Activated naive CD8-positive, alpha-beta T cell treated with anti-CD3 and anti-CD28 coated beads, Interleukin-2, amount 50 U/mL, for 24 hours (primary cell): Measurements from ENCODE around the gene EVI5L.
A peak's percentile ranks its signal among the peaks of the same experiment; 100 is the strongest.
"Not testable (repeated sequence)": the region's sequence is repeated elsewhere in the genome, so short reads cannot be mapped to it uniquely, and the experiment has no call there.

Experiments
- ATAC-seq: fragments of 150-1000 bp; cut with Tn5 transposase; one replicate; pipeline ENCODE4 v1.10.0; 2021
- DNase-seq: peaks from one replicate; pipeline ENCODE4 v3.0.0; 2021
- H3K27ac Mint-ChIP-seq: one replicate; pipeline ENCODE4 v1.8.0; 2021; ENCODE audit warnings: mild to moderate bottlenecking, mixed read lengths
- H3K27me3 Mint-ChIP-seq: one replicate; pipeline ENCODE4 v1.8.0; 2021; ENCODE audit warnings: mixed read lengths
- H3K36me3 Mint-ChIP-seq: one replicate; pipeline ENCODE4 v1.8.0; 2021; ENCODE audit warnings: low read depth, mixed read lengths
- H3K4me1 Mint-ChIP-seq: one replicate; pipeline ENCODE4 v1.8.0; 2021; ENCODE audit warnings: mixed read lengths
- H3K4me3 Mint-ChIP-seq: one replicate; pipeline ENCODE4 v1.8.0; 2021; ENCODE audit warnings: mild to moderate bottlenecking, moderate library complexity, mixed read lengths
- H3K9me3 Mint-ChIP-seq: one replicate; pipeline ENCODE4 v1.8.0; 2021; ENCODE audit warnings: mixed read lengths

The EVI5L gene

DNA sequence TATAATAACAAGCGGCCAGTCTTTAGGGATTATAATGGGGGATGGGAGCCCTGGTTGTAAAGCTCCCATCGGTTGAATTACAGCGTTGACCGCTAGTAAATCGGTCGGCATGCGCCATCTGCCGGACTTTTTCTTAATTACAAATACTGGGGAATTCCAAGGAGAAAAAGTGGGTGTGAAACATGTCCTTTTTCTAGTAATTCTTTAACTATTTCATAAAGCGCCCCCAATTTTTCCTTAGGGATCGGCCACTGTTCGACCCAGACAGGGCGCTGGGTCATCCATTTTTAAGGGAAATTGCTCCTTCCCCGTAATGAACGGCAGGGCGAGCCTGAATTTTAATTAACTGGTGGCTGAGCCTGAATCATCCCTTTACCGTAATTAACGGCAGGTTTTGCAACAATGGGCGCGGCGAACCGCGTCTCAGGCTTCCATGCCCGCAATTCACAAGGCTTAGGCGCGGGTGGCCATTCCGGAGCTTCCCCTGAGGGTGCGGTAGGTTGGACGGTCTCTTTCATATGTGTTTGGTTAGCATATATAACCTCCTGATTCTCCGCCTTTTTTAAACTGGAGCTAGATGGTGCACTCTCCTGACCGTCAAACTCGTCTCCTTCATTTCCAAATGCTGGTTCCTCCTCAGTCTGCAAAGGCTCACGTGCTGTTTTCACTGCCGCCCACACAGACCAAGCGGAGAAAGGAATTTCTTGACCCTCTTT is 30.2 kb upstream of the EVI5L start:
- Mint-ChIP-seq H3K36me3 (no peaks in the 10 kb centered on the region), H3K27me3 (peaks cover 48% of the 10 kb centered on the region), H3K9me3 (no peaks in the 10 kb centered on the region), H3K4me3 (peak overlapping the region; percentile 55), H3K4me1 (peaks cover 10% of the 10 kb centered on the region), H3K27ac (no peak overlapping the region)
- DNase-seq (peak; percentile 71), ATAC-seq (no peak)

DNA sequence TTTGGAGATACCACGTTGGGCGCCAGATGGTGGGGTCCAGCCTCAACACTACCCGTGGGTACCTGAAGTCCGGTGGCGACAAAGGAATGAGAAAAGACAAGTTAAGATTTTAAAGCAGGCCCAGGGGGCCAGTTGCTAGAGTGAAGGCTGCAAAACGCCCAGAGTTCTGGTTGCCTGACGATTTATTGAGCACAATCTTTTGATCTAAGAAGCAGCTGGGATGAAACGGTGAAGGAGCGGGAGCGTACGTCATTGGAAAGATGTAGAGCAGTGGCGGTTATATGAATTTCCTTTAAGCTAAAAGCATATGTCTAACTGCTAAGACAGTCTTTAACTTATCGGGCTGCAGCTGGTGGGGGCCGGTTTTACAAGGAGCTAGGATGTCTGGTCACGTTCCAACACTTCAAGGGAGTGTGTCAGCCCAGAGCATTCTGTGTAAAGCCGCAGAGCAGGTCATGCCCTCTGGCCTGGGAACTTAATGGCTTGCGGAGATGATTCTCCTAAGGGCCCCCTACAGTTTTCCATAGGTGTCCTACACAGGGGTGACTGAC is 28.9 kb upstream of the EVI5L start:
- DNase-seq (no peak), ATAC-seq (no peak)
- H3K4me3 Mint-ChIP-seq: no peak overlapping the region
- no peak overlapping the region for H3K27ac Mint-ChIP-seq
- peaks cover 56% of the 10 kb centered on the region for H3K27me3 Mint-ChIP-seq
- no peaks in the 10 kb centered on the region for H3K9me3 Mint-ChIP-seq
- H3K4me1 Mint-ChIP-seq: peaks cover 10% of the 10 kb centered on the region
- H3K36me3 Mint-ChIP-seq: no peaks in the 10 kb centered on the region

DNA sequence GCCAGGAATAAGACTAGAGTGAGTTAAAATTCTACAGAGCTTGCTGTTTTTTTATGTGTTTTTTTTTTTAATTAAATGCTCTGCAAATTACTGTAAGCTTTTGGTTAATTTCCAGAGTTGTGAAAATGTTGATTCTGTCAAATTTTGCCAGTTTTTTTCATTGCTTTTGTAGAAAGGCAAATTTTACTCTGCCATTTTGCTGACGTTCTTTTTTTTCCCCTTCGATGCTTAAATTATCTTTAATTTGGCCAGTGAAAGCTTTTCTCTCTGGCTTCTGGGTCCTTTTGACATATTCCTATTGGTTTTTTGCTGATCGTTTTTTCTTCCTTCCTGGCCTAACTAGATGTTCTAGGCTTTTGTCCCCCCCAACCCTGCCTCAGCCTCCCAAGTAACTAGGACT is 23.8 kb upstream of the EVI5L start:
- peaks cover 13% of the 10 kb centered on the region for H3K4me1 Mint-ChIP-seq
- H3K36me3 Mint-ChIP-seq: peaks cover 6% of the 10 kb centered on the region
- no peak for ATAC-seq
- peaks cover 63% of the 10 kb centered on the region for H3K27me3 Mint-ChIP-seq
- peaks cover 6% of the 10 kb centered on the region for H3K9me3 Mint-ChIP-seq
- H3K27ac Mint-ChIP-seq: no peak overlapping the region
- H3K4me3 Mint-ChIP-seq: no peak overlapping the region
- DNase-seq: no peak

DNA sequence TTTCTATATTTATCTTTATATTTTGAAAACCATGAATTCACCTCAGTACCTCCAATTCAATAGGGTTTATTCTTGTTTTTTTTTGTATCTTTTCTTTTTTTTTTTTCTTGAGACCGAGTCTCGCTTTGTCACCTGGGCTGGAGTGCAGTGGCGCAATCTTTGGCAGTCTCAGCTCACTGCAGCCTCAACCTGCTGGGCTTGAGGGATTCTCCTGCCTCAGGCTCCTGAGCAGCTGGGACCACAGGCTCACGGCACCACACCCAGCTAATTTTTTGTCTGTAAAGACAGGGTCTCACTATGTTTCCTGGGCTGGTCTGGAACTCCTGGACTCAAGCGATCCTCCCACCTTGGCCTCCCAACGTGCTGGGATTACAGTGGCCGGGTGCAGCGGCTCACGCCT is 23.1 kb upstream of the EVI5L start:
- H3K4me1 Mint-ChIP-seq: peaks cover 13% of the 10 kb centered on the region
- no peak overlapping the region for H3K4me3 Mint-ChIP-seq
- peaks cover 67% of the 10 kb centered on the region for H3K27me3 Mint-ChIP-seq
- ATAC-seq (no peak), DNase-seq (no peak)
- H3K27ac Mint-ChIP-seq: no peak overlapping the region
- H3K9me3 Mint-ChIP-seq: peaks cover 13% of the 10 kb centered on the region
- peaks cover 9% of the 10 kb centered on the region for H3K36me3 Mint-ChIP-seq

DNA sequence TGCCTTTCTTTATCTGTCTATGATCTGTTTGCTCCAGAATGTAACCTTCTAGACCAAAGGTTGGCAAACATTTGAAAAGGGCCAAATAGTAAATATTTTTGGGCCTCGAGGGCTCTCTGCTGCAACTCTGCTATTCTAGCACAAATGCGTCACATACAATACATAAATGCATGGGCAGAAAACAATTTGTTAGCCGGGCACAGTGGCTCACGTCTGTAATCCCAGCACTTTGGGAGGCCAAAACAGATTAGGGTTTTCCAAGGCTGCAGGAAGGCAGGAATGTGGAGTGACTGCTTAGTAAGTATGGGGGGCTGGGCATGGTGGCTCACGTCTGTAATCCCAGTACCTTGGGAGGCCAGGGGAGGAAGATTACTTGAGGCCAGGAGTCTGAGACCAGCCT is 21.9 kb upstream of the EVI5L start:
- ATAC-seq (no peak), DNase-seq (no peak)
- Mint-ChIP-seq H3K4me1 (peaks cover 13% of the 10 kb centered on the region), H3K27me3 (peaks cover 60% of the 10 kb centered on the region), H3K4me3 (no peak overlapping the region), H3K36me3 (peaks cover 9% of the 10 kb centered on the region), H3K9me3 (peaks cover 19% of the 10 kb centered on the region), H3K27ac (no peak overlapping the region)

DNA sequence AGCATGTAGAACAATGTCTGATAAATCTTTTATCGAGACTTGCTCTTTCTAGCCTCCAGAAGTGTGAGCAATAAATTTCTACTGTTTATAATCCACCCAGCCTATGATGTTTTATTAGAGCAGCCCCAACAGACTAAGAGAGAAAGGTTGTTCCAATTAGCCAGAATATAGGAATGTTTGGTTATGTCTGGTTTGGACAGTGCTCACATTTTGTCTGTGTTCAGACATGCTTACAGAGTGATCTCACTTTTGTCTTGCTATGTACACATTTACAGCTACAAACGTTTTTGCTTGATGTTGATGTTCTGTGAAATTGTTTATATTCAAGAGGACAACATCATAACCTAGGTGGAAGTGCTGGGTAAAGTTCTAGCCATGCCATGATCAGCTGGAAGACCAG is 18.0 kb upstream of the EVI5L start:
- no peak for DNase-seq

DNA sequence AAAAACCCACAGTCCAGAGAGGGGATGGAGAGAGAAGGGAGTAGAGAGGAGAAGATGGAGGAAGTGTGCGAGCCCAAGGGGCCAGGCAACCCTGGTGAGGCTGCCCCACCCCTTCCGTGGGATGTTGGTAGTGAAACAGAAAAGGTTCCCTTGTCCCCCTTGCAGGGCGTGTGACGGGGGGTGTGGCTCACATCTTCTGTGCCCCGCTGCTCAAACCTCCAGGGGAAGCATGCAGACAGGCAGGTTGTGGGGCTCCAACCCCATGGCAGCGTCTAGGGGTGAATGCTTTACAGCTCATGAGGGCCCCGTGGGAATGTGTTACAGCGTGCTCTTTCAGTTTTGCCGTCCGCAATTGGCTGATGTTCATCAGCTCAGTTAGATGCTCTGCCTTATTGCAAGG is 14.7 kb upstream of the EVI5L start:
- Mint-ChIP-seq H3K27ac (no peak overlapping the region), H3K4me1 (peaks cover 13% of the 10 kb centered on the region), H3K9me3 (peaks cover 30% of the 10 kb centered on the region), H3K36me3 (peaks cover 8% of the 10 kb centered on the region), H3K4me3 (no peak overlapping the region), H3K27me3 (peaks cover 72% of the 10 kb centered on the region)
- ATAC-seq (no peak), DNase-seq (no peak)

More for the DNA sequence above, 18.0 kb upstream of the EVI5L start:
- H3K27ac Mint-ChIP-seq: no peak overlapping the region
- H3K4me3 Mint-ChIP-seq: no peak overlapping the region
- H3K4me1 Mint-ChIP-seq: peaks cover 23% of the 10 kb centered on the region
- H3K36me3 Mint-ChIP-seq: peaks cover 9% of the 10 kb centered on the region
- no peak for ATAC-seq
- peaks cover 61% of the 10 kb centered on the region for H3K27me3 Mint-ChIP-seq
- H3K9me3 Mint-ChIP-seq: peaks cover 30% of the 10 kb centered on the region

DNA sequence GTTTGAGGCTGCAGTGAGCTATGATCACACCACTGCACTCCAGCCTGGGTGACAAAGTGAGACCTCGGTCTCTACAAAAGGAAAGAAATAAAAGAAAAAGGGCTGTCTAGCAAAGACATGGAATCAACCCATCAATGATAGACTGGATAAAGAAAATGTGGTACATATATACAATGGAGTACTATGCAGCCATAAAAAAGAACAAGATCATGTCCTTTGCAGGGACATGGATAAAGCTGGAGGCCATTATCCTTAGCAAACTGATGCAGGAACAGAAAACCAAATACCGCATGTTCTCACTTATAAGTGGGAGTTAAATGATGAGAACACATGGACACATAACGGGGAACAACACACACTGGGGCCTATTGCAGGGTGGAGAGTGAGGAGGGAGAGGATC is 14.0 kb upstream of the EVI5L start:
- not testable (repeated sequence) for H3K36me3 Mint-ChIP-seq, ATAC-seq, H3K27ac Mint-ChIP-seq, H3K4me3 Mint-ChIP-seq, DNase-seq
- peaks cover 13% of the 10 kb centered on the region for H3K4me1 Mint-ChIP-seq
- peaks cover 26% of the 10 kb centered on the region for H3K9me3 Mint-ChIP-seq
- peaks cover 74% of the 10 kb centered on the region for H3K27me3 Mint-ChIP-seq

DNA sequence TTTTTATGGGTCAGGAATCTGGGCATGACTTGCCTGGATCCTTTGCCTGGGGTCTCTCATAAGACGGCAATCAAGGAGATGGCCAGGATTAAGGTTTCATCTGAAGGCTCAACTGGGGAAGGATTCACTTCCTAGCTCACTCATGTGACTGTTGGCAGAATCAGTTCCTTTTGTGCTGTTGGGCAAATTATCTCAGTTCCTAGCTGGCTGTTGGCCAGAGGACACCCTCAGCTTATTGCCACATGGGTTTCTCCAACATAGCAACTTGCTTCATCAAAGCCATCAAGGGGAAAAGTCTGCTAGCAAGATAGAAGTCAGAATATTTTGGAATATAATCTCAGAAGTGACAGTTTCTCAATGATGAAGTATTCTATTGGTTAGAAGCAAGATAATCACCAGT is 12.2 kb upstream of the EVI5L start:
- H3K27ac Mint-ChIP-seq: no peak overlapping the region
- H3K36me3 Mint-ChIP-seq: no peaks in the 10 kb centered on the region
- no peak for ATAC-seq
- peaks cover 70% of the 10 kb centered on the region for H3K27me3 Mint-ChIP-seq
- H3K4me1 Mint-ChIP-seq: peaks cover 13% of the 10 kb centered on the region
- no peak for DNase-seq
- H3K4me3 Mint-ChIP-seq: no peak overlapping the region
- peaks cover 11% of the 10 kb centered on the region for H3K9me3 Mint-ChIP-seq

DNA sequence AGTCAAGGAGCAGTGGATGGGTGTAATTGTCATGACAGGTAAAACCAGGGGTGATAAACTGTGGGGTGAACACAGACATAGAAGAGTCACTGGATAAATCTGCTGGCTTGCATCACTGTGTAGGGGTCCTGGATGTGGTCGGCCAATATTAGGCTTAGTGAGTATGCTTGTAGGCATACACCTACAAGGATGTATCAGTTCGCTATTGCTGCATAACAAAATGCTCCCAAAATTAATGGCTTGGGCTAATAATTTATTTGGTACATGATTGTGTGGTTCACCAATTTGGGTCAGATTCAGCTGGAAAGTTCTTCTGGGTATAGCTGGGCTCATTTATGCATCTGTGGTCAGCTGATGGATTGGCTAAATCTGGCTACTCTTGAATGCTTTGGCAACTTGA is 11.2 kb upstream of the EVI5L start:
- Mint-ChIP-seq H3K4me1 (peaks cover 15% of the 10 kb centered on the region), H3K9me3 (peaks cover 11% of the 10 kb centered on the region), H3K27me3 (peaks cover 71% of the 10 kb centered on the region), H3K4me3 (no peak overlapping the region), H3K36me3 (no peaks in the 10 kb centered on the region), H3K27ac (no peak overlapping the region)
- no peak for DNase-seq
- no peak for ATAC-seq

DNA sequence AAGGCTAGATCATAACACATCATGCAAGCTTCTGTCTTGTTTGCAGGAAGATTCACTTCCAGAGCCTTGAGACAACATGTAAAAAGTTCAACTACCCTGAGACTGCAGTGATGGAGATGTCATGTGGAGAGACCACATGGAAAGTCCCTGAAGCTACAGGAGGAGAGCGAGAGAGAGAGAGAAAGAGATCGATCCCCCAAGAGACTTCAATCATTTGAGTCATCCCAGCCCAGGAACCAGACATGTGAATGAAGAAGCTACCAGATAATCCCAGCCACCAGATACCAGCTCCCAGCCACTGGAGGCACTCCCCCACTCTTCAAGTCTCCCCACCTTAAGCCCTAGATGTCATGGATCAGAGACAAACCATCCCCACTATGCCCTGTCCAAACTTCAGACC is 10.7 kb upstream of the EVI5L start:
- DNase-seq (no peak), ATAC-seq (peak; percentile 33)
- Mint-ChIP-seq H3K27ac (no peak overlapping the region), H3K4me1 (peaks cover 15% of the 10 kb centered on the region), H3K4me3 (no peak overlapping the region), H3K9me3 (peaks cover 11% of the 10 kb centered on the region), H3K27me3 (peaks cover 68% of the 10 kb centered on the region), H3K36me3 (no peaks in the 10 kb centered on the region)

DNA sequence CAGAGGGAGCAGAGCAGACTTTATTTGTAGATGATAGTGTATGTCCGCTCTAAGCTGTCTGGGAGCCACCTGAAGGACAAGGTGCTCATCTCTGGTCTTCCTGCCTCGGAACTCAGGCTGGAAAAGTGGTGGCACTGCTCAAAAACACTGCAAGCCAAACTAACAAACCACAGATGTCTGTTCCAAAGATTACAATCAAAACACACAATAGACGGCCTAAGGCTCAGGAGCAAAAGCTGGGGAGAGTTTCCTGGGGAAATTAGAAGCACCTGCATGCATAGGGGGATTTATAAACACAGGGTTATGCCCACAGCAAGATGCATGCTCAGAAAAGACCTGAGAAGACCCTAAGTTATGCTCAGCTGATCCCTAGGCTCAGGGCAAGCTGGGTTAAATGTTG is 9.4 kb upstream of the EVI5L start:
- Mint-ChIP-seq H3K27ac (no peak overlapping the region), H3K4me3 (no peak overlapping the region), H3K27me3 (peaks cover 60% of the 10 kb centered on the region), H3K9me3 (peaks cover 11% of the 10 kb centered on the region), H3K36me3 (no peaks in the 10 kb centered on the region), H3K4me1 (peaks cover 8% of the 10 kb centered on the region)
- DNase-seq: no peak
- ATAC-seq: no peak

DNA sequence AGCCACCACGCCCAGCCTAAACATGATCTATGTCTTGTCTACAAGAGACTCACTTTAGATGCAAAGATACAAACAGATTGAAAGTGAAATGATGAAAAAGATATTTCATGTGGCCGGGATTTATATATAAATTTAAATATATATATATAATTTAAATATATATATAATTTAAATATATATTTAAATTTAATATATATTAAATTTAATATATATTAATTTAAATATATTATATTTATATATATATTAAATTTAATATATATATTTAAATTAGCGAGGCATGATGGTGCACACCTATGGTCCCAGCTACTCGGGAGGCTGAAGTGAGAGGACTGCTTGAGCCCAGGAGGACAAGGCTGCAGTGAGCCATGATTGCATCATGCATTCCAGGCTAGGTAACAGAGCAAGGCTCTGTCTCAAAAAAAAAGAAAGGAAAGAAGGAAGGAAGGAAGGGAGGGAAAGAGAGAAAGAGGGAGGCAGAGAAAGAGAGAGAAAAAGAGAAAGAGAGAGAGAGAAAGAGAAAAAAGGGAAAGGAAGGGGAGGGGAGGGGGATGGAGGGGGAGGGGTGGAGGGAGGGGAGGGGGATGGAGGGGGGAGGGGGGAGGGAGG is 7.0 kb upstream of the EVI5L start:
- no peak for DNase-seq
- Mint-ChIP-seq H3K27ac (no peak overlapping the region), H3K9me3 (no peaks in the 10 kb centered on the region), H3K36me3 (no peaks in the 10 kb centered on the region), H3K4me3 (no peak overlapping the region), H3K27me3 (peaks cover 42% of the 10 kb centered on the region), H3K4me1 (peaks cover 6% of the 10 kb centered on the region)
- ATAC-seq: no peak

DNA sequence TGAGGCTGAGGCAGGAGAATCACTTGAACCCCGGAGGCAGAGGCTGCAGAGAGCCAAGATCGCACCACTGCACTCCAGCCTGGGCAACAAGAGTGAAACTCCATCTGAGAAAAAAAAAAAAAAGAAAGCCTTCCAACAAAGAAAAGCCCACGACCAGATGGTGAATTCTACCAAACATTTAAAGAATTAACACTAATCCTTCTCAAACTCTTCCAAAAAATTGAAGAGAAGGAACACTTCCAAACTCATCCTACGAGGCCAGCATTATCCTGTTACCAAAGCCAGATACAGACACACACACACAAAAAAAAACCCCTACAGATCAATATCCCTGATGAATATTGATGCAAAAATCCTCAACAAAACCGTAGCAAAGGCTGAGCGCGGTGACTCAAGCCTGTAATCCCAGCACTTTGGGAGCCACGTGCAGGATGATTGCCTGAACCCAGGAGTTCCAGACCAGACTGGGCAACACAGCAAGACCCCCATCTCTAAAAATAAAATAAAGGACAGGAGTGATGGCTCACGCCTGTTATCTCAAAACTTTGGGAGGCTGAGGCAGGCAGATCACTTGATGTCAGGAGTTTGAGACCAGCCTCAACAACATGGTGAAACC is 6.2 kb upstream of the EVI5L start:
- DNase-seq (no peak), ATAC-seq (no peak)
- H3K9me3 Mint-ChIP-seq: no peaks in the 10 kb centered on the region
- peaks cover 40% of the 10 kb centered on the region for H3K27me3 Mint-ChIP-seq
- no peak overlapping the region for H3K27ac Mint-ChIP-seq
- H3K36me3 Mint-ChIP-seq: no peaks in the 10 kb centered on the region
- H3K4me3 Mint-ChIP-seq: no peak overlapping the region
- H3K4me1 Mint-ChIP-seq: peaks cover 8% of the 10 kb centered on the region

DNA sequence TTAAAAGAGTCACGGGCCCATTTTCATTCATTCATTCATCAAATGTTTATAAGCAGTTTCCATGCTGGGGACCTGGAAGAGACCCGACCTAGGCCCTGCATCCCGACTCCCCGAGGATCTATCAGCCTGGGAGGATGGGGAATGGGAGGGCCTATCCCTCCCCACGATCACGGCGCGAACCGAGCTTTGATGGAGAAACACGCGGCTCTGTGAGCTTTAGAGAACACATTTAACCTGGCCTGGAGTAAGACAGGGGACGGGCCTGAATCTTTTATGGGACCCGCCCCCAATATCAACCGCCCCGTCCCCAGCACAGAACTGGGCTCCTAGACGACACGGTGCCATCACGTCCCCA is 875 bp upstream of the EVI5L start:
- H3K27me3 Mint-ChIP-seq: peaks cover 5% of the 10 kb centered on the region
- H3K4me1 Mint-ChIP-seq: peaks cover 17% of the 10 kb centered on the region
- peak overlapping the region; percentile 83 for H3K4me3 Mint-ChIP-seq
- no peaks in the 10 kb centered on the region for H3K36me3 Mint-ChIP-seq
- ATAC-seq: no peak
- no peaks in the 10 kb centered on the region for H3K9me3 Mint-ChIP-seq
- H3K27ac Mint-ChIP-seq: peak overlapping the region; percentile 79
- no peak for DNase-seq
